AG04449 (cell line): ENCODE measurements around the gene PLCE1.

Experiments
- CTCF ChIA-PET: fragments of 350-600 bp; formaldehyde crosslinking; extraction: SDS; loops from one replicate; lab custom pipeline; 2021; ENCODE audit warnings: antibody characterized with exemption; lab: Yijun Ruan, JAX
- POLR2A ChIA-PET: fragments of 400-600, 350-600 bp; formaldehyde crosslinking; extraction: SDS; loops from one replicate; lab custom pipeline; 2020; ENCODE audit warnings: antibody characterized with exemption, inconsistent platforms; lab: Yijun Ruan, JAX
- DNase-seq: peaks from one replicate; pipeline ENCODE4 v3.0.0-alpha.2; 2010; ENCODE audit warnings: low read depth, low spot score
- H3K4me3 ChIP-seq: 2 replicates; pipeline ENCODE4 v1.5.1; 2011; ENCODE audit warnings: low read depth, mild to moderate bottlenecking, control low read depth, low read length
- CTCF ChIP-seq: IDR thresholded peaks from one replicate; pipeline ENCODE4 v1.5.1; 2011; ENCODE audit warnings: mild to moderate bottlenecking, moderate library complexity, low read length, control low read depth, inconsistent platforms; ENCODE audit not compliant: insufficient read depth; ENCODE audit errors: missing control alignments

PLCE1 gene

DNA sequence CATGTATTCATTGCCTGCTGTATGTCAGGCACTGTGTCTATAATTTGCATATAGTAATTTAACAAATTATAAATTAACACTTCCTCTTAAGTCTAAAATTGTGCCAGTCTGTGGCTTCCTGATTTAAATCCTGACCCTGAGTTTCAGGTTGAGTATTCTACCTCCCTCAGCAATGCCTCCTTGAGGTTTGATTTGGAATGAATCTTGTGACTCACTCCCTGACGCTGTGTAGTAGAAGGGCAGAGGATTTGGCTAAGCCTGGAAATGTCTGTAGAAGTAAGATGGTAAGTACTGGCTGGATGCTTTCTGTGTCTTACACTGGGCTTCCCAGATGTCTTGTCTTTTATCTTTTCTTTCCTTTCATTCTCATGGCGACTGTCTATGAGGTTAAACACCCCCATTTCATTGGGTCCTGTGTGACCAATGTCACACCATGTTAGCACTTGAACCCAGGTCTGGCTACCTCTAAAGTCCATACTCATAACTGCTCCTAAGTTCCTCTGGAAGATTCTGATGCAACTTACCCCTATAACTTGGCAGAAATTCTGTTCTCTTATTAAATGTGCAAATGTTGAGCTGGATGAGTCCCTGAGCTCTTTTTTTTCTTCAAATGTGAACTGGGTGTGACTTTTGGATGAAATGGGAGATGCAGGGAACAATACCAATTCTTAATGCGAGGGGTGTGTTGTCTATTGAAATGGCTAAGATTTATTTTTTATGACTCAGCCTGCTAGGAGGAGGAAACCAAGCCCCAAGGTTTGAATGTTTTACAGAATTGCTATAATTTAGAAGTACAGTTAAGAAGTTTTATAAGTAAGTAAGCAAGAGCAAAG is 48.5 kb downstream of the PLCE1 start:
- peak; percentile 18 for TF ChIP-seq CTCF
- POLR2A ChIA-PET = no interaction called here
- no peak for DNase-seq
- no peak overlapping the region for H3K4me3 ChIP-seq
- CTCF ChIA-PET = interaction anchor here (0.6 to 2.0 kb wide), 4 partner anchors 34 to 429 kb away, joined by 3 to 4 read pairs (median 3); no protein-coding TSS in a partner anchor

GRCh38 chr10:94042834-94043175 is 49.1 kb downstream of the PLCE1 start:
- ChIA-PET POLR2A (no interaction called here), CTCF (no interaction called here)
- TF ChIP-seq CTCF = no peak

More at GRCh38 chr10:94042834-94043175, 49.1 kb downstream of the PLCE1 start:
- no peak for DNase-seq
- H3K4me3 ChIP-seq = no peak overlapping the region
